Measurements from ENCODE around the gene PDE7B.
A peak's percentile ranks its signal among the peaks of the same experiment; 100 is the strongest.

Gene PDE7B

DNA sequence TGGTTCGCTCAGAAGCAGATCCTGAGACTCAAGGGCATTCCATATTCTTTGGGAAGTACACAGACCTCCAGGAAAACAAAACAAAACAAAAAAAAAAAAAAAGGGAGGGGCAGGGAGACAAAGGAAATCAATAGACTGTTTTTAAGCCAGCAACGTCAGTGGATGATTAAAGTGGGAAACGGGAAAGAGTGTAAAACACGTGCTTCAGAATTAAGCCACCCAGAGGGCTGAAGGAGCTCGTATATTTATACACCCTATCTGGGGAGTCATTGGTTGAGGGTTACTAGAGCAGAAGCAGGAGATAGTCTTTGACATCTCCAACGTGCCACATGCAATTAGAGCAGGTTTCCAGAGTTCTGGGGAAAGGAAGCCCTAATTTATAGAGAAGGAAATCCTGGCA, 26.2 kb downstream of the PDE7B start:
- TF ChIP-seq, protein P1, sequence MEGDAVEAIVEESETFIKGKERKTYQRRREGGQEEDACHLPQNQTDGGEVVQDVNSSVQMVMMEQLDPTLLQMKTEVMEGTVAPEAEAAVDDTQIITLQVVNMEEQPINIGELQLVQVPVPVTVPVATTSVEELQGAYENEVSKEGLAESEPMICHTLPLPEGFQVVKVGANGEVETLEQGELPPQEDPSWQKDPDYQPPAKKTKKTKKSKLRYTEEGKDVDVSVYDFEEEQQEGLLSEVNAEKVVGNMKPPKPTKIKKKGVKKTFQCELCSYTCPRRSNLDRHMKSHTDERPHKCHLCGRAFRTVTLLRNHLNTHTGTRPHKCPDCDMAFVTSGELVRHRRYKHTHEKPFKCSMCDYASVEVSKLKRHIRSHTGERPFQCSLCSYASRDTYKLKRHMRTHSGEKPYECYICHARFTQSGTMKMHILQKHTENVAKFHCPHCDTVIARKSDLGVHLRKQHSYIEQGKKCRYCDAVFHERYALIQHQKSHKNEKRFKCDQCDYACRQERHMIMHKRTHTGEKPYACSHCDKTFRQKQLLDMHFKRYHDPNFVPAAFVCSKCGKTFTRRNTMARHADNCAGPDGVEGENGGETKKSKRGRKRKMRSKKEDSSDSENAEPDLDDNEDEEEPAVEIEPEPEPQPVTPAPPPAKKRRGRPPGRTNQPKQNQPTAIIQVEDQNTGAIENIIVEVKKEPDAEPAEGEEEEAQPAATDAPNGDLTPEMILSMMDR (IDR thresholded peaks at IDR 0.05; ENCODE audit: borderline replicate concordance, control extremely low read depth, extremely low read depth, insufficient read depth, missing control alignments): no peak
- in situ Hi-C loops (cut with MboI; ENCODE audit: low sequenced_read_pairs, unreplicated experiment): no loop called here
- DNase-seq (ENCODE audit: low spot score): no peak

DNA sequence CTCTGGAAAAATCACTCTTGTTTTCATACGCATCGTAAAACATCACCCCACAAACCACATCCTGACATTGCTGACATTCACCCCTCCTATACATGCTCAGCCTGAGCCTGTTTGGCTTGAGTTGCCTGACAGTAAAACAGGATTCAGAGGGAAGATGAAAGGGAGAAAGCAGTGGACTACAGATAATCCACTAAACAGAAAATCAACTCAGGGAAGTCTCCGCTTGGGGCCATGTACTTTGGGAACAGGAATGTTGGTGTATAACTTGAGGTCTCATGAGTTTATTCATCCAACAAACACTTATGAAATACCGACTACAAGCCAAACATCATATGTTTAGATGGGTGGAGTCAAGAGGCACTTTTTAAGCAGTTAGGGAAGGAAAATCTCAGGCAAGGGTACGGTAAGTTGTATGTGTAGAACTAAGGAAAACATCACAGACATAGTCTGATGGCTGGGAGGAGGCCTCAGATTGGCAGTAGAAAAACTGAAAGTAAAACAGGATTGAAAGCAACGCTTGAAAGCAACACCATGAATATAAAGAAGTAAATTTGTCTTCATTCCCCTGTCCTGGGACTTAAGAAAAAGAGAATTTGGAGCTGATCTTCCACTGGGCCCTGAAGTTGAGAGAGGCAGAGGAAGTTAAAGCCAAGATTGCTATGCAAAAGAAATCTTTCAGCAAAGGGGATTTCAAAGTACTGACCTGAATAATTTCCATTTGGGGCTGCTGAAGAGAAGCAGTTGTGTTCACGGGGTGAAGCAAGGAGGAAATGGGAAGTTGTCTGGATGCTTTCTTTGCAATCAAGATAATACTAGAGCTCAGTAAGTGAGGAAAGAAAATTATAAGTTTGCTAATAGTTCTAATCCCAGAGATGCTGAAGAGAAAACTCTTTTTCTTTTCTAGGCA, 28.8 kb downstream of the PDE7B start:
- DNase-seq (ENCODE audit: low spot score): peak; percentile 30
- in situ Hi-C loops (cut with MboI; ENCODE audit: low sequenced_read_pairs, unreplicated experiment): no loop called here
- TF ChIP-seq, protein P1 (IDR thresholded peaks at IDR 0.05; ENCODE audit: borderline replicate concordance, control extremely low read depth, extremely low read depth, insufficient read depth, missing control alignments): no peak

DNA sequence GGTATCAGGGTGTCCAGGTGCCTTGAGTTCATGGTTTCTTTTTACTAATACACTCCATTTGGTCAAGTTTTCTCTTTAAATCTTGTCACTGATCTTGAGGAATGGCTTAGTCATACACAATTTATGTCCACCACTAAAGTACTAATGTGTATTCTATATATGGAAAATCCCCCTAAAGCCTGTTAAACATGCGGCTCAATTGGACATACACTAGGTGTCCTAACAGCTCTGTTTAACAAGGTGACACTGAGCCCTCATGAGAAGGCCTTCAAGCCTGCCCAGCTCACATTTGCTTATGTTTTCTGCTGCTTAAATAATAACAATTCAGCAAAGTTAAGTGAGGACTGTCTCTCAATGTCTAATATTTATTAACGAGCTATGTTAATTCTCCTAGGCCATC, 31.5 kb downstream of the PDE7B start:
- TF ChIP-seq, protein P1 (IDR thresholded peaks at IDR 0.05; ENCODE audit: borderline replicate concordance, control extremely low read depth, extremely low read depth, insufficient read depth, missing control alignments): no peak
- in situ Hi-C loops (cut with MboI; ENCODE audit: low sequenced_read_pairs, unreplicated experiment): no loop called here
- DNase-seq (ENCODE audit: low spot score): no peak

DNA sequence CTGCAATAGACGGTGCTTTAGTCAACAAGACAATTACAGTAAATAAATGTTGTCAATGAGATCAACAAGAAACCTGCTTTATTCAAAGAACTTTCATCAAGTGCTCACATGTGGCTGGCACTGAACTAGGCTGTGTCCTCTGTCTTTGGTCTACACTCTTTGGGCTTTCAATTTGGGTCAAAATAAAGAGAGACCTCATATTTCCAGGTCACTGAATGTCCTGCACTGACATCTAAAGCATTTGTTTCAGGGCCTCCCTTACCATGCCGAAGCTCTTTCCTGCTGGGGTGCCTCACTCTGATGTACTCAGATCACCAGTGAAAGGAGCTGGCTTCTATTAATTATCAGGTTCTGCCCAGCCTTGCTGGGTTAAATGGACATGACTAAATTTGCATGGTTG, 32.0 kb downstream of the PDE7B start:
- TF ChIP-seq, protein P1 (IDR thresholded peaks at IDR 0.05; ENCODE audit: borderline replicate concordance, control extremely low read depth, extremely low read depth, insufficient read depth, missing control alignments): no peak
- DNase-seq (ENCODE audit: low spot score): no peak
- in situ Hi-C loops (cut with MboI; ENCODE audit: low sequenced_read_pairs, unreplicated experiment): no loop called here

DNA sequence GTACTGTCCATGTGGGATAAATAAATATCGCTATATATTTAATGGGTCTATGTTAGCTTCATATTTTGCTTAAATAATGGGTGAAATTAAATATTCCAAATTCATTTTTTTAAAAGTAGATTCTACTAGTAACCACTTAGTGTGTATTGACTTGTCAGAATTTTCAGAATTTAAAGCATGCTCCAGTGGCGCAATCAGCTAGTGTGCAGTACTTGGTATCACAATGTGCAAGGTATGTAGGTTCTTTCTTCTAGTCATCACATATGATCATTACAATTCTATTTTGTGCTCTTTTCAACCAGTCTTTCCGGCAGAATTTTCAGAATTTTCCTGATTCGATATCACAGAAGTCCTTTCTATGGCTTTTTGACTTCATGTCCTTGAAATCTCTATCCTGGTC, 32.6 kb downstream of the PDE7B start:
- TF ChIP-seq, protein P1 (IDR thresholded peaks at IDR 0.05; ENCODE audit: borderline replicate concordance, control extremely low read depth, extremely low read depth, insufficient read depth, missing control alignments): no peak
- DNase-seq (ENCODE audit: low spot score): no peak
- in situ Hi-C loops (cut with MboI; ENCODE audit: low sequenced_read_pairs, unreplicated experiment): no loop called here

DNA sequence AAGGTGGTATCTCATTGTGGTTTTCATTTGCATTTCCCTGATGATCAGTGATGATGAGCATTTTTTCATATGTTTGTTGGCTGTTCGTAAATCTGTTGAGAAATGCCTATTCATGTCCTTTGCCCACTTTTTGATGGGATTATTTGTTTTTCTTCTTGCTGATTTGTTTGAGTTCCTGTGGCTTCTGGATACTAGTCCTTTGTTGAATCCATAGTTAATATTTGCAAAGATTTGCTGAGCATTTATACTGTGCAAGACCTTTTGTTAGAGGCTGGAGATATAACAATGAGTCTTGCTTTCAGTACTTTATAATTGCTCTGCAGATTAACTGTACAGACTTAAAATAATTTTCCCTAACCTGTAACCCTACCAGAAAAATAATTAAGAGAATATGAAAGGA, 35.6 kb downstream of the PDE7B start:
- in situ Hi-C loops (cut with MboI; ENCODE audit: low sequenced_read_pairs, unreplicated experiment): no loop called here
- no peak for DNase-seq (ENCODE audit: low spot score)
- TF ChIP-seq, protein P1 (IDR thresholded peaks at IDR 0.05; ENCODE audit: borderline replicate concordance, control extremely low read depth, extremely low read depth, insufficient read depth, missing control alignments): no peak

Data from GM13976 (cell line).